Fibroblast of the conjunctiva (primary cell): ENCODE measurements around the gene SULF2.

Experiments
- DNase-seq: peaks from one replicate; pipeline ENCODE4 v3.0.0-alpha.2; 2010; ENCODE audit warnings: low read depth

The SULF2 gene

DNA sequence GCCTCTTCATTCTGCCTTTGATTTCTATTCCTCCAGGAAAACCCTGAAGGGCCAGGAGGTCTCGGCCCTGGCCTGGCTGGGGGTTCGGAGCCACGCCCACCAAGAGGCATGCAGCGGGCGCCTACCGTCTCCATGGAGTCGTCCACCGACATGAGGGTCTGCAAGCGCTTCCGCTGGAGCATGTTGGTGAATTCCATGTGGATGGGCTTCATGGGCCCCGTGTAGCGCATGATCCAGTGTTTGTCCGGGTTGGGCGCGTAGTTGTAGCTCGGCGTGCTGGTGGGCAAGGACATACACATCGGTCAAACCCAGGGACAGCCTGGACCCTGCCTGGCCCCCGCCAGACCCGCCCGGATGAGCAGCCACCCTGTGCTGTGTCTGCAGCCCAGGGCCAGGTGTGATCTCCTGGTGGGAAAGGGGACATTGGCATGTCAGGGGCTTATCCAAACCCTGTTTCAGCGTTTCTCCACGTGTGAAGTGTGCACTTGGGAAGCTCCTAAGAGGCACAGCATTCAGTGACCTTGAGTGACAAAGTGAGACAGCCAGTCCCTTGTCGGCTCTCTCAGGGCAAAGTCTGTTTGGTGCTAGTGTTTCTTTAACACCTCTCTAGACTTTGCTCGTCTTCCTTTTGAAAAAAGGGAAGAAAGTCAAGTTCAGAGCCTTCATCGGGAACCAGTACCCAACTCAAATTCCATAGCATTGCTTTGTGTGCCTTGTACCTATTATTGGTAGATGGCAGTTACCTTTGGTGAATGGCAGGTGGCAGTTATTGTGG lies 100.8 kb downstream of the SULF2 start:
- DNase-seq = no peak

DNA sequence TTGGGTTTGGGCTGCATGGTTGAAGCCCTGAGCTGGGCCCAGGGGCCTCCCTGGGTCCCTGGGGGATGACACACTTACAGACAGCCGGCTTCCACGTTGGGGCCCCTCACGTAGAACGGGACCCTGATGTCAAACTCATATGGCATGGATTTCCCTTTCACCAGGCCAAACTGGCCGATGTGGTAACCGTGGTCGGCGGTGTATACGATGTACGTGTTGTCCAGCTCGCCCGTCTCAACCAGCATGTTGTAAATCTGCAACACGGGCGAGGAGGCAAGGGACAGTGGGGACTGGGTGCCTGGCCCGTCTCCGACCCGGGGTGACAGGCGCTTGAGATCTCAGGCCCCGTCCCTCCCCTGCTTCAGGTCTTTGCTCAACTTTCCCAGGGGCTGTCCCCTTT lies 102.4 kb downstream of the SULF2 start:
- no peak for DNase-seq

DNA sequence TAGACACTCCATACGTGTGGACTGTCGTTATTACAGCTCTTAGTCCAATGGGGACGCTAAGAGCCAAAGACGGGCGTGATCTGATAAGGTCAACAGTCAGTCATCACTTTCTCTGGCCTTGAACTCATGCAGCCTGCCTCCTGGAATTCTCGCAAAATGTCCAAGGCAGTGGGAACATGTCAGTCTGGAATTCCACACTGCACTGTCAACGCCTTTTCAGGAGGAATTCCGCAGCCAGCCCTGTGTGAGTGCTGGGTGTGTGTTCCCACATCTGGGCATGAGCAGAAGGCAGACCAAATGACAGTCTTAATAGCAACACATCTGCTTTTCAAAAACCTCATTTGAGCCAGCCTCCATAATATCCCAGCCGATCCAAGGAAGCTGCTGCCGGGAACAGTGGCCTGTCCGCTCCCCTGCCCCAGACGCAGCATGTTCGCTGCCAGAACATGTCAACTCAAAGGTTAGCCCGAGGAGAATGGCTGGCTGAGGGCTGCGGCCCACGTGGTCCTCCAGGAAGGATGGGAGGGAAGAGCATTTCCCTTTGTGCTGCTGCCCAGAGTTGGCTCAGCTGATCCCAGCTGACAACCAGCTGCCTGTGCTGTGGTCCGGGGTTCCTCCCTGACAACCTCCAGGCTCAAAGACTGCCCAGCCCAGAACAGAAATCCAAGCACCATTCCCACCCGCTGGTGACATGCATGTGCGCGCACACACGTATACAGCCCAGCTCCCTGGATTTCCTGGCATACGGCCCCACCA lies 103.1 kb downstream of the SULF2 start:
- DNase-seq = no peak

DNA sequence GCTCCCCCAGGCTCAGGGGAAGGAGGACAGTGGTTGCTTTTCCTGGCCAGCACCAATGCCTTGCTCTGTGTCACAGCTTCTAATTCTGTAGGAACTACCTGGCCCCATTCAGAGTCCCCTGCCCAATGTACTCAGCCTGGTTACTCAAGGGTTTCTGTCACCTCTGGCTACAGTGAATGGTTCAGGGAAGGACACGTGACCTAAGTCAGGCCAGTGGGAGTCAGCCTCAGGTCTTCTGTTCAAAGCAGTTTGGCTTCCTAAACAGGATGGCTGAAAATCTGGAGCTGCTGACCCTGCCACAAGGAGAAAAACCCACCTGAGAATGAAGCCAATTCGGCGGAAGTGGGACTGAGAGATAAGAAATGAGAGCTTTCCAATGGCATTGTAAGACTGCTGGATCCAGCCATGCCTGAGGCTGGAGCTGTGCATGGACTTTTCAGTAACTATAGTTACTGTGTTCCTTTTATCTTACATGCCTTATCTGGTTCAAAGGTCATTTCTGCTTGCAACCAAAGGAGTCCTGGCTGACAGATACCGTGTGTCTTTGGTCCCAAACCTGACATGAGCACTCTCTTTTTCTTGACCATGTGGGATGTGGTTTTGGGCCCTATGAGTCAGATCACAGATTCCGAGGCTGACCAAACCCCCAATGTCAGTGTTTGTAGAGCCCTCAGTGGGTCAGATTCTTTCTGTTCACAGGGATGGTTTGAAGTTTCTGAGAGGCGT lies 104.3 kb downstream of the SULF2 start:
- DNase-seq = no peak

DNA sequence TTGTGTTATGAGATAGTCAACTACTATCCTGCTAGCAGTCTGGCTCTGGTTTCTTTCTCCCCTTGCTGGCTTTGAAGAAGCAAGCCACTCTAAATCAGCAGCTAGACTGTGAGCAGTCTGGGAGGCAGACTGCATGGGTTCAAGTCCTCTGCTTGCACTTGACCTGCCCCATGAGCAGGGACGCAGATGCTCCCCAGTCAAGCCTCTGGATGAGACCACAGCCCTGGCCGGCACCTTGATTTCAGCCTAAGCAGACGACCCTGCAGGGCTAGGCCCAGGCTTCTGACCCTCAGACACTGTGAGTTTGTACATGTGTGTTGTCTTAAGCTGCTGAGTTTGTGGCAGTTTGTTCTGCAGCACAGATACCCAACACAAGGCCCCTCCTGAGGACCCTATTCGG lies 105.8 kb downstream of the SULF2 start:
- no peak for DNase-seq

DNA sequence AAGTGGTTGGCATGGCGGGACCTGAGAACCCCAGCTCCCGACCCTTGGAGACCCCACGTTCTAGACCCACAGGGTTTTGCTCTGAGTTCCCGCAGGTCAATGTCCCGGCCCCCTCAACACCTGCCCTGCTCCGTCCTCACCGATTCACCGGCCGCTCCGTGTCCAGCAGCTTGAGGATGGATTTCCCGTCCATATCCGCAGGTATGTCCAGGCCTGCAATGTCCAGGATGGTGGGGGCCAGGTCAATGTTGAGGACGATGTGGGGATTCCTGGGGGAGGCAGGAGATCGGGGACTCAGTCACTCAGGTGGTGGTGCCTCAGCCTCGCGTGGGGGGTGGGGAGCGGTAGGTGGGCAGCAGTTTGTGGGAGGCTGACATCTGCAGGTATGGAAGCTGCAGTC lies 106.7 kb downstream of the SULF2 start:
- no peak for DNase-seq

DNA sequence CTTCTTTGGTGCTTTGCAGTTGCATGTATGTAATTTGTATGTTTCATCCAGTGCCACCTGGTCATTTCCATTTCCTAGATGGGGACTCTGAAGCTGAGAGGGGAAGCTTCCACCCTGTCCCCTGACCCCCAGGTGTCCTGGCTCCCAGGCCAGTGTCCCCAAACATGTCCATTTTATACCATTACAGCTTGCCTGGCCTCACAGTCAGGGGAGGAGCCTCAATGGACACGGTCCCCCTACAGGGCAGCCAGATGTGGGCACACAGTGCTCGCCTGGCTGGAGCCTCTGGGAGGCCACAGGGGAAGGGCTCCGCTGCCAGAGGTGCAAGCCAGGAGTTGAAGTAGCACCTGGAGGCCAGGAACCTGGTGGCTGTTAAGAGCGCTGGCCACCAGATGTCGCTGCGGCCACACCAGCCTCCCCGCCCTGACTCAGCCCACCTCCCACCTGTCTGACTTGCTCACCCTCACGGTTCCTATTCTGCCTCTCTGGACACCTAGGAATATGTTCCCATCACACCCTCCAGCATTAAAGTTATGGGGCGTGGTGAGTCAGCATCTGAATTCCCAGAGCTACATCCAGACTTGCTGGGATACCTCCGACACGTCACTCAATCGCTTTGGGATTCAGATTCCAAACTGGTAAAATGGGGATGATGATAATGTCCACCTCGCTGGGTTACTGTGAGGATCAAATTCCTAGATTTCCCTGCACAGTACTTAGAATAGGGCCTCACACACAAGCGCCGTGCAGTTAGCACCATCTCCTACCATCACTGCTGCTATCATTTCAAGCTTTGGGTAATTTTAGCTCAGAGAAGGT lies 107.4 kb downstream of the SULF2 start:
- DNase-seq = no peak

DNA sequence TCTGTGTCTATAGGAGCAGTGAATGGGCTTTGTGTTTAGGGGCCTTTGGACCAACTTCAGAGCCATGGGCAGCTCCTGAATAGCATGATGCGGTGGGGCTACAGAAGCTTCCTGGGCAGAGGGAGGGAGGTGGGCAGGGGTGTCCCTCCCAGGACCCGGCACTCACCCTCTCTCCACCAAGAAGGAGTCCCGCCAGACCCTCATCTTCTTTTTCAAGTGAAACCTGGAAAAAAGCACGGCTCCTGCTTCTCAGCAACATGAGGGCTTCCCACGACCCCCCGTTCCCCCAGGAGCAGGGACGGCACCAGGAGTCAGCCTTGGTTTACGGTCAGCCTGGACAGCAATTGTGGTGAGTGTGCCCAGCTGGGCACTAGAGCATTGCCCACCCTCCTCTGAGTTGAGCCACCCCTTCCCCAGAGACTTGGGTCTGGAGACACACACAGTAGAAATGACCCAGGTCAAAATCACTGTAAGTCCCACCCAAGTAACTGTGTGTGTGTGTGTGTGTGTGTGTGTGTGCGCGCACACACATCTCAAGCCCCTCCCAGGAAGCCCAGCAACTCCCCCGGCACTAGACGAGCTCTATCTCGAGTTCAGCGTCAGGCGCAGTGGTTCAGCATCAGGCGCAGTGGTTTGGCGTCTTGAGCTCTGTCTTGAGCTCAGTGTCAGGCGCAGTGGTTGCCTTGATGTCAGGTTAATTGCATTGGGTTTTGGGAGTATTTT lies 108.2 kb downstream of the SULF2 start:
- DNase-seq = no peak

GRCh38 chr20:47676219-47676721 lies 109.0 kb downstream of the SULF2 start:
- no peak for DNase-seq

DNA sequence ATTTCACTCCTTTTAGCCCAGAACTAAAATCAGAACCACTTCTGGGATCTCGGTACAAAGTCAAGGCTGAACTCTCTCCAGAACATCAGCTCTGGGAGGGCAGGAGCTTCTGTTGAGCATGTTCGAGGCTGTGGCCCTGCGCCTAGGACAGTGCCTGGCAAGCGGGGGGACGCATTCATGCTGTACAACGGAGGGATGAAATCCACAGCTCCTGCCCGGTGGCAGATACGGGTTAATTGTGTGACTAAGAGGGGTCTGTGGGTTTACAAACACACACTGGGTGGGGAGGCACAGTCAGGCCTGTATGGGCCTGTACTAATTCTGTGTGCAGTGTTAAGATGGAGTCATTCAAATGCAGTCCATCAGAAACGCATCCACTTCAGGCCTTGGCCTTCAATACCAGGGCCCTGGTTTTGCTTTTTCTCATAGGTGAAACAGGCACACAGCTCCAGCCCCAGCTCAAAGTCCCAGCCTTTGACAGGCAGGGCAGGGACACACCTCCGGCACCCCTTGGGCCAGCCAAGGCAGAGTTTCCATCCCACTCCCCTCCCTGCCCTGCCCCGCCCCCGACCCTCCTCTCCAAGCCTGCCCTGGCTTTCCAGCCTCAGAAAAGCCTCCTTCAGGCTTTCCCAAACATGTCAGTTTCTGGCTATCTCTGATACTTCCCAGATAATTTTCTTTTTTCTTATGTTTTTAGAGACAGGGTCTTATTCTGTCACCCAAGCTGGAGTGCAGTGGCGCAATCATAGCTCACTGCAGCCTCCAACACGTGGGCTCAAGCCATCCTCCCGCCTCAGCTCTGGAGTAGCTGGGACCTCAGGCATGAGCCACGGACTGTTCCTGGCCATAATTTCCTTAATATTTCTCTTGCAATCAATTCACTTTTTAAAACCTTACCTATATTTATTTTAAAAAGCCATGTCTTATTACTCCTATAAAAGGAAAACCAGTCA lies 109.8 kb downstream of the SULF2 start:
- no peak for DNase-seq

DNA sequence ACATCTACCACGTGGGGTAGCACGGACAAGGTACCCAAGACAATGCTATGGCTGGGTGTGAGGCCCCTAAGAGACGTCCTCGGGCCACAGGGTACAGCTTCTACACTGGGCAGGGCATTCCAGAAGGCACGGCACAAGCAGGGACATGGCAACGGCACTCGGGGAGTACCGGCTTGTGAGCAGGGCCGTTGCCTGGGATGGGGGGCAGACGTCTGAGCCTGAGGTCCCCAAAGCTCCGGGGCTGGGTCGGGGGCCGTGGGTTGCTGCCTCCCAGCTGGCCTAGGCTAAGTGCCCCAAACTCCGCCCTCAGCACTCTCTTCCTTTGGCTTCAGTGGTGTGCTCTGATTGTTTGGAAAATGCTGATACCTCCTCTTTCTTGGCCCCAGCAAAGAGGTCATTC lies 110.6 kb downstream of the SULF2 start:
- no peak for DNase-seq

DNA sequence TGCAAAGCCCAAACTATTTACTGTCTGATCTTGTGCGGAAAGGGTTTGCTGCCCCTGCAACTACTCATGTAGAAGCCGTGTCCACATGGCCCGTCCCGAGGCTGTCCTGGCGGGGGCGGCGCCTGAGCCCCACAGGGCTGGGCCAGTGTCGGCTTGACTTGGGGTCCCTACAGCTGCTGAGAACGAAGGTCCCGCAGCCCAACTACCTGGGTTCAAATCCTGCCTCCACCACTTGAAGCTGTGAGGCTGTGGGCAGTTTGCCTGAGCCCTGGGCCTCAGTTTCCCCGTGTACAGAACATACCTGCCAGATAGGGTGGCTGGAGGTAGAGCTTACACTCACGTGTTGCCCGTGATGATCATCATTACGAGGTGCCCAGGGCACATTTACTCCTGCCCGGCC lies 111.1 kb downstream of the SULF2 start:
- no peak for DNase-seq

DNA sequence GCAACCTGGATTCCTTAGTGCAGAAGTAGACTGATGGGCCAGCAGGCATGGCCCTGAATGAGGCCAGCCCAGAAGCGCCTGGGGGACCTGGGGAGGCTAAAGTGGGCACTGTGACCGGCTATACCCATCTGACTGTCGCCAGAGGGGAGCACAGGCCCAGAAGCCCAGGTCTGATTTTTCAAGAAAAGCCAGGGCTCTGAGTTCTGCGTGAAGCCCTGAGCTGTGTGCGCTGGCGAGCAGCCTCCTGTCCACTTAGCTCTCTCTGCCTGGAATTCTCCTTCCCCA lies 111.7 kb downstream of the SULF2 start:
- DNase-seq = no peak

- DNase-seq = no peak
These were observed 112.2 kb downstream of the SULF2 start for GRCh38 chr20:47672886-47673670.

DNA sequence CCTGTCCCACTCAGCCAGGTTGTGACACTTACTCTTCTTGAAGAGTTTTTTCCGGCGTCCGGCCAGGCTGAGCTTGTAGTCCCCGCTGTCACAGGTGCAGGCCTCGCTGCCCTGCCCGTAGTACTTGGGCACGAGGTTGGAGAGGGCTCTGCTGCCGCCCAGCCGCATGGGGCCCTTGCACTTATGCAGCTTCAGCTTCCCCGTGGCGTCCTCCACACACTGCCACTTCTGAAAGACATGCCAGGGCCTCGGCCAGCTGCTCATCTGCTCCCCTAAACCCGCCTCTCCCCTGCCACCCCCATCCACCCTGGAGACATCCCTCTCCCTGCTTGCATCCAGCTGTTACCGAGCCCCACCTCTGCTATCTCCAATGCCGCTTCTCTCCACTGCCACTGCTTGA lies 113.1 kb downstream of the SULF2 start:
- no peak for DNase-seq

GRCh38 chr20:47670913-47671312 lies 114.4 kb downstream of the SULF2 start:
- DNase-seq = no peak

GRCh38 chr20:47669927-47670890 lies 115.1 kb downstream of the SULF2 start:
- no peak for DNase-seq

GRCh38 chr20:47669489-47669888 lies 115.8 kb downstream of the SULF2 start:
- DNase-seq = no peak

DNA sequence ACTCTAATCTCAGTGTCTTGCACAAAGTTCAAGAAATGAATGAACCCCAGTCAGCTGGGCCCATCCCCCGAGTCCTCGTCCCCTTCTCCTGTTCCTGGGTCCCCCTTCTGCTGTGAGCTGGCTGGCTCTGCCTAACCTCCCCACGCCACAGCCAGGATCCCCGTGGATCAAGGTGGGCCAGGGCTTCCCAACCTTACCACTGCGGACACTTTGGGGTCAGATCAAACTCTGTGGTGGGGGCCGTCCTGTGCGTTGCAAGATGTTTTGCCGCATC lies 116.2 kb downstream of the SULF2 start:
- DNase-seq = no peak
